Measurements from ENCODE around the gene RBCK1.
A peak's percentile ranks its signal among the peaks of the same experiment; 100 is the strongest.

The RBCK1 gene

GRCh38 chr20:420166-420620 lies 12.1 kb downstream of the RBCK1 start:
- no peak for DNase-seq

GRCh38 chr20:420721-421574 lies 12.8 kb downstream of the RBCK1 start:
- no peak for DNase-seq

GRCh38 chr20:421685-422250 lies 13.7 kb downstream of the RBCK1 start:
- DNase-seq = no peak

- no peak for DNase-seq
Observed at GRCh38 chr20:426566-426965, 18.5 kb downstream of the RBCK1 start.

- DNase-seq = no peak
Observed at GRCh38 chr20:427401-427800, 19.3 kb downstream of the RBCK1 start.

GRCh38 chr20:427849-428657 lies 20.0 kb downstream of the RBCK1 start:
- DNase-seq = no peak

GRCh38 chr20:428658-429200 lies 20.6 kb downstream of the RBCK1 start:
- DNase-seq = no peak

GRCh38 chr20:430091-430999 lies 22.2 kb downstream of the RBCK1 start:
- DNase-seq = no peak

- DNase-seq = peak; percentile 61
Observed at GRCh38 chr20:431012-431904, 23.2 kb downstream of the RBCK1 start.

GRCh38 chr20:432208-432607 lies 24.1 kb downstream of the RBCK1 start:
- no peak for DNase-seq

- DNase-seq = no peak
Observed at GRCh38 chr20:432677-433299, 24.7 kb downstream of the RBCK1 start.

GRCh38 chr20:433300-433975 lies 25.3 kb downstream of the RBCK1 start:
- no peak for DNase-seq

- no peak for DNase-seq
Observed at GRCh38 chr20:434221-434620, 26.1 kb downstream of the RBCK1 start.

GRCh38 chr20:434661-435419 lies 26.7 kb downstream of the RBCK1 start:
- DNase-seq = no peak

- no peak for DNase-seq
Observed at GRCh38 chr20:435558-435957, 27.5 kb downstream of the RBCK1 start.

- DNase-seq = no peak
Observed at GRCh38 chr20:436476-436875, 28.4 kb downstream of the RBCK1 start.

- DNase-seq = no peak
Observed at GRCh38 chr20:437787-438486, 29.8 kb downstream of the RBCK1 start.
